Tongue (tissue), 2 donors: ENCODE results near the gene S100A6. TPM values are rescaled to one million over a fixed set of nuclear protein-coding genes. Genes with fewer than 3 reads are reported as not detected.
"Not testable (repeated sequence)": the region's sequence is repeated elsewhere in the genome, so short reads cannot be mapped to it uniquely, and the experiment has no call there.

ENCODE experiments used
- DNase-seq: peaks from one replicate; pipeline ENCODE4 v3.0.0-alpha.2; 2015
- total RNA-seq: library from RNA; depleted of rRNA; stranded (reverse); fragments of >200 nt; gene quantifications from one replicate; pipeline ENCODE4 v1.2.3, GENCODE V29; 2014

The S100A6 gene
- total RNA-seq, 1 donor from 2014 or later, result 103 TPM

- DNase-seq, result no peak
Measured at GRCh38 chr1:153531638-153532037, 4.2 kb downstream of the S100A6 start.

GRCh38 chr1:153527683-153528040 is 8.1 kb downstream of the S100A6 start:
- no peak for DNase-seq

GRCh38 chr1:153527023-153527682 is 8.6 kb downstream of the S100A6 start:
- no peak for DNase-seq

DNA sequence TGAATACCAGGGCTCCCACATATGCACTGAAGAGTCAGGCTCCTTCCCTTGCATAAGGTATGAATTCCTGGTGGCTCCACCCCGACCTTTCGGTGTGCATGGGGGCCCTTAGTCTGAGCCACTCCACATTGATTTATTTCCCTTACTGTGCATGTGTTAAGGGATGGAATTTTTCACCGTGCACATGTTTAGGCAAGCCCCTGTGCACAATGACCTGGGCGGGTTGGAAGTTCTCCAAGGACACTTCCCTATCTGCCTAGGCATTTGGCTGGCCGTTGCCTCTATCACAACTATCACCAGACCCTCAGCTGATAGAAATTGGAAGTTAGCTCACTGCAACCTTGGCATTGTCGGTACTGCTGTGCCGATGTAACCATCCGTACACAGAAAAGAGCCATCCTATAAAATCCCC is 9.7 kb downstream of the S100A6 start:
- DNase-seq, result no peak

DNA sequence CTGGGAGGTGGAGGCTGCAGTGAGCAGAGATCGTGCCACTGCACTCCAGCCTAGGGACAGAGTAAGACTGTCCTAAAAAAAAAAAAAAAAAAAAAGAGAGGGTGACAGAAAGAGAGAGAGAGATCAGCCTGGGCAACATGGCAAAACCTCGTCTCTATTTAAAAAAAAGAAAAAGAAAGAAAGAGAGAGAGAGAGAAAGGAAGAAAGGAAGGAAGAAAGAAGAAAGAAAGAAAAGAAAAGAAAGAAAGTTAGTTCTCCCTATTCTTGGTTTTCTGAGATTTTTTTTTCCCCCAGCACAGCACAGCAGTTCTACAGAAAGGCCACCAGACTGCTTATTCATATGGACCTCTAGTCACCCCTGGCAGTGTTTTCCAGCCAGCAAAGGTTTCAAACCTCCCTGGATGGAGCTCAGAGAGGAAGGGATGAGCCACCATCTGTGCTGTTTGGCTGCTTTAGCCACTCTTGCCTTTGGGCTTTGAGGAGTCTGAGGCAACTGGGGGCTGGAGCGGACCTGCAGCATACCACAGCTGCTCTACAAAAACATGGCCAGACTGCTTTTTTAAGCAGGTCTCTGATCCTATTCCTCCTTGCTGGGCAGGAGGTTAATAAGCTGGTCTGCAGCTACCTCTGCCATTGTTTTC is 10.6 kb downstream of the S100A6 start:
- no peak for DNase-seq

DNA sequence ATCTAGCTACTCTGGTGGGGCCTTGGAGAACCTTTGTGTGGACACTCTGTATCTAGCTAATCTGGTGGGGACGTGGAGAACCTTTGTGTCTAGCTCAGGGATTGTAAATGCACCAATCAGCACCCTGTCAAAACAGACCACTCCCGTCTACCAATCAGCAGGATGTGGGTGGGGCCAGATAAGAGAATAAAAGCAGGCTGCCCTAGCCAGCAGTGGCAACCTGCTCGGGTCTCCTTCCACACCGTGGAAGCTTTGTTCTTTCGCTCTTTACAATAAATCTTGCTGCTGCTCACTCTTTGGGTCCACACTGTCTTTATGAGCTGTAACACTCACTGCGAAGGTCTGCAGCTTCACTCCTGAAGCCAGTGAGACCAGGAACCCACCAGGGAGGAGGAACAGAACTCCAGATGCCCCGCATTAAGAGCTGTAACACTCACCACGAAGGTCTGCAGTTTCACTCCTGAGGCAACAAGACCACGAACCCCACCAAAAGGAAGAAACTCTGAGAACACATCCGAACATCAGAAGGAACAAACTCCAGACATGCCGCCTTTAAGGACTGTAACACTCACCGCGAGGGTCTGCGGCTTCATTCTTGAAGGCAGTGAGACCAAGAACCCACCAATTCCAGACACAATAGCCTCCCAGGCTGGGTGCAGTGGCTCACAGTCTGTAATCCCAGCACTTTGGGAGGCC is 13.3 kb downstream of the S100A6 start:
- DNase-seq, result not testable (repeated sequence)

GRCh38 chr1:153521808-153522207 is 14.0 kb downstream of the S100A6 start:
- DNase-seq, result not testable (repeated sequence)

- DNase-seq, result no peak
Measured at GRCh38 chr1:153520818-153521476, 14.8 kb downstream of the S100A6 start.

- not testable (repeated sequence) for DNase-seq
Measured at GRCh38 chr1:153520137-153520691, 15.6 kb downstream of the S100A6 start.

DNA sequence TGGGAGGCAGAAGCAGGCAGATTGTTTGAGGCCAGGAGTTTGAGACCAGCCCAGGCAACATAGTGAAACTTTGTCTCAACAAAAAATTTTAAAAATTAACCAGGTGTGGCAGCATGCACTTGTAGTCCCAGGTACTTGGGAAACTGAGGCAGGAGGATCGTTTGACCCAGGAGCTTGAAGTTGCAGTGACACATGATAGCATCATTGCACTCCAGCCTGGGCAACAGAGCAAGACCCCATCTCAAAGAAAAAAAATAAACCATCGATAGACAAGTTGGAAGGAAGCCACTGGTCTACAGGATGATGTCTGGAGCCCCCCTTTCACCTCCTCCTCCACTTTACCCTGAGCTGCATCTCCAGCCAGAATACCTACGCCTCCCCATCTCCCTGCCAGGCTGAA is 16.5 kb downstream of the S100A6 start:
- DNase-seq, result no peak

GRCh38 chr1:153515504-153516394 is 20.0 kb downstream of the S100A6 start:
- no peak for DNase-seq

- DNase-seq, result no peak
Measured at GRCh38 chr1:153513666-153514065, 22.1 kb downstream of the S100A6 start.

DNA sequence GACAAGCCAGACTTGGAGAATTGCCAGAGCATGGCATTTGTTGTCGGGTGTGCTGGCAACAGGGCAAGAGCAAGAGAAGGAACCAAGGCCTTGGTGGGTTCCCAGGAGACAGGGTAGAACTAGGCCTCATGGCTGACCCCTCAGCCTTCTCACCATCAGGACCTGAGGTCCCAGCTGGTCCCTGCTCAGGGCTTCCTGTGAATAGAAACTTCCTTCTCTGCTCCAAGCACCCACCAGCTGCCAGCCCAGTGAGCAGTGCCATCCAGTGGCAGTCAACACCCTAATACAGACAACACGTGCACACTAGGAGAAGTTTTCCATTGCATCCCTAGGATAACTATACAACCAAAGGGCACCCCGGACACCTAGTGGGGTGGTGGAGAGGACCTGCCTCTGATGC is 22.8 kb downstream of the S100A6 start:
- peak; percentile 25 for DNase-seq

DNA sequence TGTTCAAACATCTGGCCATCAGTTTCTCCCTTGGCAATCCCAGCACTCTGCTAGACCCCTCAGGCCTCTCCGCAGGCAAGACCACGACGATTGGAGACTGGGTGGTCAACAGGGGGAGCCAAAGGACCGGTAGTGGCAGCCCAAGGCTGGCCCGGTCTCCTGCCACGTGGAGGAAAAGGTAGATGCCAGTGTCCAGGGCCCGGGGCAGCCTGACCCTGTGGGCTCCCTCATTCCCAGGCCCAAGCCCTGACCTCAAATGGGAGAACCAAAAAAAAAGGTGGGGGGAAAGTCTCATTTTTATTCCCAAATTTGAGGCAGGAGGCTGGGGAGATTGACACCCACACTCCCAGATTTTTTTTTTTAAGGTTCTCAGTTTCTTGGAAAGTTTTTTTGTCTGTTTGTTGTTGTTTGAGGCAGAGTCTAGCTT is 24.8 kb downstream of the S100A6 start:
- peak; percentile 89 for DNase-seq

GRCh38 chr1:153509729-153510354 is 25.9 kb downstream of the S100A6 start:
- peak; percentile 33 for DNase-seq

- DNase-seq, result no peak
Measured at GRCh38 chr1:153509036-153509435, 26.8 kb downstream of the S100A6 start.

GRCh38 chr1:153507926-153508583 is 27.7 kb downstream of the S100A6 start:
- DNase-seq, result no peak

GRCh38 chr1:153506831-153507413 is 28.9 kb downstream of the S100A6 start:
- DNase-seq, result peak; percentile 93

DNA sequence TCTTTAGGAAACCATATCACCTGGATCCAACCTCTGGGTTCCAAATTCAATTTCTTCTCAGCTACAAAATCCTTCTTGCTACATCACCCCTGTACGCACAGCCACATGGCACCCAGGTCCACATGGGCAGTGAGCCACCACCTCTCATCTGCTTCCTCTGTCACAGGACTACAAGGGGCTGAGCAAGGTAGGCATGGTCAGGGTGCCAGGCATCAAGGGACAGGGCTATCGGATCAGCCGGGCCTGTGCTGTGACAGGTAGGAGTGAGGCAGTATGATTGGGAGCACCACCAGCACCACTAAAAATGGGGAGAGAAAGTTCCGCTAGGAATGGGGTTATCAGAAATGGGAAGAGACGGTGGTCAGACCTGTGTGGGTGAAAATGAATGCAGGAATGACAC is 29.4 kb downstream of the S100A6 start:
- DNase-seq, result no peak

- DNase-seq, result no peak
Measured at GRCh38 chr1:153505576-153505975, 30.2 kb downstream of the S100A6 start.
